Stimulated activated CD8-positive, alpha-beta memory T cell treated with anti-CD3 and anti-CD28 coated beads, Interleukin-12 subunit alpha, Interleukin-12 subunit beta, amount 100 ng/mL, for 24 hours (primary cell): ENCODE results near the gene CYSTM1.
A peak's percentile ranks its signal among the peaks of the same experiment; 100 is the strongest.
"Not testable (repeated sequence)": the region's sequence is repeated elsewhere in the genome, so short reads cannot be mapped to it uniquely, and the experiment has no call there.

ENCODE experiments used
- DNase-seq: peaks from one replicate; pipeline ENCODE4 v3.0.0-alpha.2; 2020; ENCODE audit errors: extremely low read depth

The CYSTM1 gene

DNA sequence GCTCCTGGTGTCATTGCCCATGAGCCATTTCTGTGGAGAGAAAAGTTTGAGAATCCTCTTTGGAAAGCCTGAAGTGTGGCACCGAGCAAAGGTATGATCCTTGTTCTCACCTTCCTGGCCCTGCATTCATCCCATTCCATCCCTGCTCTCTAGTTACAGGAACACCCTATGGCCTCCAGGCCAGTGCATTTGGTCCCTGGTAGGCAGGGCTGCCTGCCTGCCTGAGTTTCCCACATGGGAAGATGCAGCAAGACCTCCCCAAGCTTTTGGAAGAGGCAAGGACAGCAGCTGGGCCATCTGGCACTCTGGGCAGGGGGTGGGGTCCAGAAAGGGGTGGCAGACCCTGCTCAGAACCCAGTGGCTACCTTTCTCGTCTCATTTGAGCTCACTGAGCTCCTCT is 24.8 kb upstream of the CYSTM1 start:
- DNase-seq, result no peak

DNA sequence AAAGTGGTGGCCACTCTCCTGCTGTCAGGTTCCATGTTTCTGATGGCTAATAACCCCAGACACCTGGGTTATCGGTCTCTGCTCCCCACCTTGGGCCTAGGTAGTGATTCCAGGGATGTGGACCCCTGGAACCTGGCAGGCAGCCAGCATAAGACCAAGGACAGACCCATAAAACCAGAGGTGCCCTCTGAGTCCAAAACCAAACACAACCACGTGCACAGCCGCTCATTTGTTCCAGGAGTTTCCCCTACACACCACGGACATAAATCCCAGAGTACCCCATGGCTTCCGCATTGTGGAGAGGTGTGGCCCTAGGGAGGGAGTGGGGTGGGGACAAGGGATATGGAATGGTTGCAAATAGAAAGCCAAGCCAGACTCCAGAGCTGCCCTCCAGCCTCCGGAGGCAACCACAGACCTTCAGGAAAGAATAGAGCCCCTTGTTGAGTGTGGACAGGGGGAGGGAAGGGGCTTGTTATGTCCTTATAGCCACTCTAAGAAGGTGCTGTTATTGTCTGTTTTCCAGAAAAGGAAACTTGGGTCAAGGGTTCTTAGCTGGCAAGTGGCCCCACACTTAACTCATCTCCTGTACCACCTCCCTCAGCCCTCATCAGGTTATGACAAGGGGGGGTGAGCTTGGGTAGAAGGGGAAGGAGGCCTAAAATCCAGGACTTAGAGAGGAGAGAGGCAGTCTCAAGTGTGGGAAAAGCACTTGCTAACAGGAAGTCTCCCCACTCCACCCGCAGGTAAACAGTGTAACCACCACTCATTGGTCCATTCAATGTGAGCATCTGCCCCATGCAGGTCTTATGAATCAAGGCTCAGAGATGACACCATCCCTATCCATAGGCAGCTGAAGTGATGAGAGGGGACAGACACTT is 23.6 kb upstream of the CYSTM1 start:
- no peak for DNase-seq

DNA sequence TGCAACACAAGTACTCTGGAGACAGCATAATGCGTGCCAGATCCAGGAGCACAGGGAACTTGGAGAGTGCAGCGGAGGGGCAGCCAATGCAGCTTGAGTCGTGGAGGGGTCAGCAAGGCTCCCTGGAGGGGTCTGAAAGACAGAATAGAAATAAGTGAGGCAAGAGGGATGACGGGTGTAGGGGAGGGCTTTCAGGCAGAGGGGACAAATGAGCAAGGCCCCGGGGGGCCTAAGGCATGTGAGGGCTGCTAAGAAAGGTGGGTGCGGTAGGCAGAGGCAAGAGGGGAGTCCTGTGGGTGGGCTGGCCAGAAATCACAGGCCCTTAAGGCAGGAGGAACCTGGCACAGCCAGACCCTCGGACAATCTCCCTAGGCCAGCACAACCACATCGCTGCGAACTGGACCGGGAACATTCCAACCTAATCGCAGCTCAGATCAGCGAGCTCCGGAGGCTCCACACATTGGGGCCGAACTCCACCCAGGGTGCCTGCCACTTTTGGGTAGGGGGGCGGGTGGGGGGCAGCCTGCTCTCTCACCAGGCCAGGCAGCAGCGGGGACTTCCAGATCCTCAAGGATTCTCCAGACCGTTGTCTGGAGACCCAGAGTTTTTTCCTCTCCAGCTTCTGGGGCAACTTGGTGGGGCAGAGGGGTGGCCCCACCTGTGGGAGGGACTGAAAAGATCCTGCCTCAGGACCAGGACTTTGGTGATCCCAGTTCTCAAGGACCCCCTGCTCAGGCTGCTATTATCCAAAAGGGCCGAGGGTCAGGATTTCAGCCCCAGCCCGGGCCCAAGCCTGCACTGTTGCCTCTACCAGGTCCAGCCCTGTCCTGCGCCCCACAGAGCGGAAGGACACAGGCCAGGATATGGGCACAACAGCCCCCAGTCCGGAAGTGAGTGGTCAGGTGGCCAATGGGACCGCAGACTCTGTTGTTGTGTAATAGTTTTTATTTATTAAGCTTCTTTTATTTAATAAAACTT is 22.7 kb upstream of the CYSTM1 start:
- DNase-seq, result no peak

DNA sequence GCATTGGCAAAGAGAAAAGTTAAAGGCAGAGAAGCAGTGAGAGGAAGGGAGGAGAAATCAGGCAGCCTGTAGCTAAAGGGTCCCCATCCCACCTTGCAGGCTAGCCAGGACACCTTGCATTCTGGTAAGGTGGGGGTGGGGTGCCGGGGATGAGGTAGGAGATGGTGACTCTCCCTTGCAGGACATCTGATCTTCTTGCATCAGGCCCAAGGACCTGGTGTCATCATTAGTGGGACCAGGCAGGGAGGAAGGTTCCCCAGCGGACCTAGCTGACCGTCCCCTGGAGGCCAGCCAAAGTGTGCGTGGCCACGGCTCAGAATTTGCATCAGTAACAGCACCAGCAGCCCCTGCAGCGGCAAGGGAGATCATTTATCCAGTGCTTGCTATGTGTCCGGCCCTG is 21.7 kb upstream of the CYSTM1 start:
- no peak for DNase-seq

DNA sequence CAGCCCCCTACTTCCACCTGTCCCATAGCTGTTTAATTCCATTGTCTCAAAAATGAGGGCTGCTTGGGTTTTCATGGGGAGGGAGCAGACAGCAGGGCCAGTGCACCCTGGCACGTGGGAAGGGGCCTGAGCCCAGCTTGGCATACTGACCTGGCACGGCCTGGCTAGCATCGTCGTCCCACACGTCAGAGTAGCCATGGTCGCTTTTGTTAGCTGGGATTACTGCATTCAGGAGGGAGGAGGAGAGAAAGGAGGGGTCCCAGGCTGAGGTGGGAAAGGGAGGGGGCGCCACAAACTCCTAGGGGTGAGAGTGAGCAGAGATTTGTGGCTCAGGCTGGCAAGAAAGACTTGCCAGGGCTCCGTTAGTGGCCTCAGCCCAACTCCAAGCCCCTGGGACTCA is 21.1 kb upstream of the CYSTM1 start:
- DNase-seq, result no peak

DNA sequence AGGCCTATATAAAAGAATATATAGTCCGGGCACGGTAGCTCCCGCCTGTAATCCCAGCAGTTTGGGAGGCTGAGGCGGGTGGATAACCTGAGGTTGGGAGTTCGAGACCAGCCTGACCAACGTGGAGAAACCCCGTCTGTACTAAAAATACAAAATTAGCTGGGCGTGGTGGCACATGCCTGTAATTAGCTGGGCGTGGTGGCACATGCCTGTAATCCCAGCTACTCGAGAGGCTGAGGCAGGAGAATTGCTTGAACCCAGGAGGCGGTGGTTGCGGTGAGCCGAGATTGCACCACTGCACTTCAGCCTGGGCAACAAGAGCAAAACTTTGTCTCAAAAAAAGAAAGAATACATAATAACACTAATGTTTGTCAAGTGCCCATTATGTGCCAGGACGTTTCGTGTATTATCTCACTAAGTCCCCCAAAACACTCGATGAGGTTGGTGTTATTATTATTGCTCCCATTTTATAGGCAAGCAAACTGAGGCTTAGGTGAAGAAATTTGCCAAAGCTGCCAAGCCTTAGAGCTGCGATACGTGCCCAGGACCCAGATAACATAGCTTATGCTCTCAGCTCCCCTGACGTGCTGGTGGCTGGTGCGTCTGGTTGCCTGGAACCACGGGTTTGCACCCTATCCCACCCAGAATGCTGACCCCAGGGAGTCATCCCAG is 20.1 kb upstream of the CYSTM1 start:
- DNase-seq, result not testable (repeated sequence)

DNA sequence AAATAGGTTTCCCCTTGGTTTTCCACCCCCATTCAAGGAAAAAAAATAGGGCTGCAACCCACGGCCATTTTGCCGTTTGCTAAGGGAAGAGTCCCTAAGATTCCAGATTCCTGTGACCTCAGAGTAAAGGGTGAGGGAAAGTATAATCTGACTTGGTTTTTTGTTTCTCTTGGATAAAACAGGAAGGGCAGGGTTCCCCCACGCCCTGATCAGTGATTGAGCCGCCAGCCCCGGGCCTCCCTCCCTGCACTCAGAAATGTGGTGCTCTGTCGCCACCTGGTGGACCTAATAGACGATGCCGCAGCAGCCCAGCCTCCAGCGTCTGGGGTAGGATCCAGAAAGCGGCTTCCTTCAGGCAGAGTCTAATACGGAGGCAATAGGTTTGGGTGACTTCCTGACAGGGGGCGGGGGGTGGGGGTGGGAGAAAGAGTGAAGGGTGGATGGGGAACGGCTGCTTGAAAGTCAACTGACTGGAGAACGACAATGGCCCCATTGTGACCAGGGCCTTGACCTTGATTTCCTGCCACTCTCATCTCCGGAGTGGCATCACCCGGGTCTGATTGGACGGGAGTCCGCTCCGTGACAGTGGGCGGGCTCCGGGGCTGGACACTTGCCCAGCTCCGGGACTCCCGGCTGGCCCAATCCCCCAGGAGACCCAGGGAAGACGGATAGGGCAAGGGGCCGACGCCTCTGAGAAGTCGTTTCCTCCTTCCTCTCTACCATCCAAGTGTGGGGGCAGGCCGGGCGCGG is 17.8 kb upstream of the CYSTM1 start:
- peak; percentile 63 for DNase-seq

DNA sequence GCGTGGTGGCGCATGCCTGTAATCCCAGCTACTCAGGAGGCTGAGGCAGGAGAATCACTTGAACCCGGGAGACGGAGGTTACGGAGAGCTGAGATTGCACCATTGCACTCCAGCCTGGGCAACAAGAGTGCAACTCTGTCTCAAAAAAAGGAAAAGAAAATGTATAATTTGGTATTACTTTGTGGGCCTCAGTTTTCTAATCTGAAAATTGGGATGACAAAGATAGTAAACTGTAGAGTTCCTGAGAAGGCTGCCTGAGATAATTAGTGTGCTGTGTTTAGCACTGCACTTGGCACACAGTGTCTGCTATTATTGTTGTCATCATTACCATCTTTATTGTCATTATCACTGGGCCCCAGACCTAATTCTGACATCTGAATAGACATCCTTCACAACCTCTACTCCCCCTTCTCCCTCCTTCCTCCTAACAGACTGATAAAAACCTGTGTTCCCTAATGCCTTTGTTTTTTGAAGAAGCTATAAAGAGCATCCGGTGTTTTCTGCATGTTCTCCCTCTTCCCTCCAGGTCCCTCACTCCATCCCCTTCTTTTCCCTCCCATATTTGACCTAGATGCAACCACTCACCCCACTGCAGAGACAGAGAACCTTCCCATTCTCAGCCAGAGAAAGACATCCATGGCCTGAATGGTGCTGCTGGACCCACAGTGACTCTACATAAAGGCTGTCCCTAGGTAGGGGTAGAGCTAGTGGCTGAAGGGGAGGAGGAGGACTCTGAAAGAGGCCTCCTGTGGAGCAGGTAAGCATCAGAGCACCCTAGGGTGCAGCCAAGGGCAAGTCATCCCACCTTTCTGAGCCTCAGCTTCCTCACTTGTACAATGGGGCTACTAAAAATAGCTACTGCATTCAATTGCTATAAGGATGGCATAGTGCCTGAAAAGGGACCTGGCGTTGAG is 15.7 kb upstream of the CYSTM1 start:
- no peak for DNase-seq

DNA sequence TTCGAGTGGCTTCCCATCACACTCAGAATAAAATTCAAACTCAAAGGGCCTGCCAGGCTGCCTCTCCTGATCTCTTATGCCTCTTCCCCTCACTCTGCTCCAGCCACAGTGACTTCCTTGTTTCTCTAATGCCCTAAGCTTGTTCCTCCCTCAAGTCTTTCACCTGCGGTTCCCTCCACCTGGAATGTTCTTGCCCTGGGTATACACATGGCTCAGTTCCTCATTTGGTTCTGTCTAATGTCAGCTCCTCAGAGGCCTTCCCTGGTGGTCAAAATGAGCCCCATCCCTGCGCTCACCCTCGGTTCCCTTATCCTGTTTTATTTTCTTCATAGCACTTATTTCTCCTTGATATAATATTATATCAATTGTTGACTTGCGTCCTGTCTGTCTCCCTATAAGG is 12.7 kb upstream of the CYSTM1 start:
- DNase-seq, result no peak

DNA sequence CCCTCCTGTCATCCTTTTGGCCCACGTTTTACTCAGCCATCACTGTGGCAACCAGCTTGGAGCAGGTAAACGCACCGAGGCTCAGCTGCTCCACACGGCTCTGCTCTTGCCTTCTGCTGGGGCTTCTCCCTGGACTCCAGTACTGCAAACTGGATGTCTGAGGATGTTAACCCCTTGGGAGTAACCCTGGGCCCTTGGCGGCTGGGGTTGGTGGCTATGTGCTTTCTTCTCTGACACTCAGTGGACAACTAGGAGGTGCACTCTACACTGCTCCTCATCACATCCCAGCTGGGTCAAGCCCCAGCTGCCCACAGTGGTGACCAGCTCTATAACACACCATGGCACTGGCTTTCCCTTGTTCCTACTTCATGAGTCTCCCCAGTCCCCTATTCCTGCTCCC is 12.2 kb upstream of the CYSTM1 start:
- no peak for DNase-seq

DNA sequence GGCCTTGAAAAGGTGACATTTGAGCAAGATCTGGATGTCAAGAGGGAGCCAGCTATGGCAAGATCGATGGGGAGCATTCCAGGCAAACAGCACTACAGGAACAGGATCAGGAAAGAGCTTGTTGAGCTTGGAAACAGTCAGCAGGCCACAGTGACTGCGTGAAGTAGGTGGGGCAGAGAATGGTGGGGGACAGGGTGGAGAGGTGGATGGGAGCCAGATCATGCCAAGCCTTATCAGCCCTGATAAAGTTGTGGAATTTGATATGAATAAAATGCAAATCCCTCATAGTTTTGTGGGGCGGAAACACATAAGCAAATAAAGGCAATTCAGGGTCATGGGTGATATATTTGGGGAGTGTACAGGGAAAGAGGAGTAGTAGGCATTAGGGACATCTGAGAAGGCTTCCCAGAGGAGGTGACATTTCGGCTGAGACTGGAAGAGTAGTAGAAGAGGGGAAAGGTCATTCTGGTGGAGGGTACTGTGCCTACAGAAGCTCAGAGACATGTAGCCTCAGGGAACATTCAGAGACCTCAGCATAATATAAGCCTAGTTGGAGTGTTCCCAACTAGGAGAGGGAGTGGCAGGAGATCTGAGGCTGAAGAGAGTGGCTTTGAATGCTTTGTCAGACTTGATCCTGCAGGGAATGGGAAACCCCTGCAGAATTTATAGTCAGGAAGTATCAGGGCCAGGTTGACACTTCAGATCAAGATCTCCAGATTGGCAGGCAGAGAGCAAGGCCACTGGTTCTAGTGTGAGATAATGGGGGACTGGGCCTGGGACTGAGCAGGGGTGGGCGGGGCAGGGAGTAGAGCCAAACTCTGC is 9.7 kb upstream of the CYSTM1 start:
- no peak for DNase-seq

DNA sequence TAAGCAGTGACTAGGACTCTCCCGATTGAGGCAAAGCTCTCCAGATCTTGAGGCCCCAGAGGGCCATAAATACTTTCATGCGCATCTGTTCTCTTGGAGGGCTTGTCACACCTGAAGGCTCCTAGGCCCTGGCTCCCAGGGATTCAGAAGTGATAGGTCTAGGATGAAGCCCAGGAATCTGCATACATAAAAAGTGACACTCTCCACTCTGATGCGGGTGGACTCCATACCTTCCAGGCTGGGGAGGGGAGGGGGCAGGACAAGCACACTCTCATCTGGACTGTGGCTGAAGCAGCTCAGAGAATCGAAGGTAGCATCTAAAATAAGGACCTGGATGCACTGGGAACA is 9.1 kb upstream of the CYSTM1 start:
- no peak for DNase-seq

DNA sequence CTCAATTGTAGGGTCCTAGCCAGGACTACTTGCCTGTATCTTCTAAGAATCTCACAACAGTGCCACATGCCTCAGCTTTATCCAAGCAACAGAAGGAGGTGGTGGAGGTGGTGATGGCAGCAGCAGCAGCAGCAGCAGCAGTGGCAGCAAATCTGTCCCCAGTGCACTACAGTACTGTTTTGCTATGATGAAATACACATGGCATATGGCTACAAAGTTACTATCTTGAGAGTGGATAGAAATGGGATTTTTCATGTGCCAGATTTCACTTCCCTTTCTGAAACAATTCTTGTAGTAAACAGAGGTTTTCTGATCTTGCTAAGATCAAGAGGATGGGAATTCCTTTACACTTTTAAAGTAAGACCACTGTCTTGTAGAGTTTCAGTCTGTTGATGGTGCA is 8.1 kb upstream of the CYSTM1 start:
- no peak for DNase-seq

DNA sequence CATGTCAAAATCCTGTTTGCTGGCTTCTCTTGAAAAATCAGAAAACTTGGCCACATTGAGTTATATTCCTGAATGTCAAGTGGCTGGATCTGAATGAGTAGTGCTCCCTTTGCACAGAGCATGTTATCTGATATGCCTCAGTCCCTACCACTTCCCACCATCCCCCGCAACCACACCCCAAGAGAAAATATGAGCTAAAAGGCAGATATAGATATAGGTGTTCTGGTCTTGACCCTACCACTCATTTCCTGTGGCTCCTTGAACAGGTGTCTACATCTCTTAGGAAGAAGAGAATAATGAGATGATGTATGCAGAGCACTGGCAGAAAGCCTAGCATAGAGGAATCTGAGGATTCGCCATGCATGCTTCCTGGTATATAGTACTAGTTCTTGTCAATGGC is 6.6 kb upstream of the CYSTM1 start:
- no peak for DNase-seq

DNA sequence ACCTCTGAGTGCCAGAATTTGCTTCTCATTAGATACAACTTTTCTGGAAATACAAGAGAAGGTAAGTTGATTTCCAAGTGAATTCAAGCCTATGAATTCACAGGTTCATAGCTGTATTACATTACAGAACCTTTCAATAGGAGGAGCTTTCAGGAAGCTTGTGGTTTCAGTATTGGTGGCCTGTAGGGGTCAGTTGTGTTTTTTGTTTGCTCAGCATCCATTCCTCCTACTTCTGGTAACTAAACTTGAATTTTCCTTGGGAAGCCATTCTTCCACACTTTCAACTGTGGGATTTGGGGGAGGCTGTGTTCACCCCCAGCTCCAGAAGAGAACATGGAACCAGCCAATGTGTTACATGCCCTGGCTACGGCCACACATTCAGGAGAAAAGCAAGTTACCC is 5.6 kb upstream of the CYSTM1 start:
- no peak for DNase-seq

DNA sequence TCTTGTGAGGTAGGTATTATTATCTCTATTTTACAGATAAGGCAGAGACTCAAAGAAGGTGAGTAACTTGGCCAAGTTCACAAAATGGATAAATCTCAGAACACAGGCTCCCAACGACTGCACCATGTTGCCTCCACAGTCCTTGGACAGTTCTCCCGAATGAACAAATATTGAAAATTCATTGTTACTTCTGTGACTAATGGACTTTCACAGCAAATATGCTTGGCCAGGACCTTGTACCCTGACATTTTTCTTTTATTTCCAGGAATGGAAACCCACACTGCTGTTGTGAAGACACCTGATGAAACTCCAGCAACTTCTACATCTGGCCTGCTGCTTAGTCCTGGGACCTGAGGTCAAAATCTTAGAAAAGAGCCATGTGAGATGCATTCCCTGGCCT is 2.5 kb upstream of the CYSTM1 start:
- DNase-seq, result no peak

DNA sequence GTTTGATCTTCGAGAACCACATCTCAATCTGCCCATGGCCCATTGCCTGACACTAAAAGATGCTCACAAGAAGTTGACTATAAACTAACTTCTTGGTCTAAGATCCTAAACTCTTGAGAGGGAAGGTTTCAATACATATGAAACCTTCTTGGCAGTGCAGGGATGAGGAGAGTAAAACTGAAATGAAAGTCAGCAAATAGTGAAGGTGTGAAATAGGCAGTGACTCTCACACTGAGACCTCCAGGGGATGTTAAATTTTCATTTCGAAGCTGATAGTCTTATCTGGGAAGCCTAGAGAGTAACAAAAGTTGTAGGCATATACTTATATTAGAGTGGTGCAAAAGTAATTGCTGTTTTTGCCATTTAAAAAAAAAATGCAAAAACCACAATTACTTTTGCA is 974 bp upstream of the CYSTM1 start:
- no peak for DNase-seq

DNA sequence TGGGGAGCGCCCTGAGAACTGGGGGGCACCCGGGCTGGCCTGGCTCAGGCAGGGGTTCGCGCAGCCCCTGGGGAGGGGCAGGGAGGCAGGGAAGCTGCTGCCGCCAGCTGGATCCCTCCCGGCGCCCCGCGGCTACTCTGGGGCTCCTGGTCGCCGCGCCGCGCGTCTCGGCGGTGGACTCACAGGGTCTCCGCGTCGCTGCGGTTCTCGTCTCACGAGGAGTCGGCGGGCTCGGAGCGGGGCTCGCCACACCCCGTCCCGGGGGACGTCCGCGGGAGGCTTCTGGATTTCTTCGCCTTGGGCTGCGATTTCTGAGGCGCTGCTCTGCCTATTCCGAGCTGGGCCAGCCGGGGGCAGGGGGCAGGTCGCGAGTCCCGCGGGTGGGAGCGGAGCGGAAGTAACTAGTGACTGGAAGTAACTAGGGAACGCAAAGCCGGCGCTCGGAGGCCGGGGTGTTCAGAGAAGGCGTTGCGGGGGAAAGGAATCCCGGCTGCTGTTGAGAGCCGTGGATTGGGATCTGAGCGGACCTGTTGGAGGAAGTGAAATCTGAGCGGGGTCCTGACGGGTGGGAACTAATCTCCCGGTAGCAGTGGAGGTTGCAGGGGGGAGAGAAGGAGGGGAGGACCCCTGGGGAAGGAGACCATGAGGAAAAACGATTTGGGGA is 511 bp downstream of the CYSTM1 start:
- DNase-seq, result no peak

DNA sequence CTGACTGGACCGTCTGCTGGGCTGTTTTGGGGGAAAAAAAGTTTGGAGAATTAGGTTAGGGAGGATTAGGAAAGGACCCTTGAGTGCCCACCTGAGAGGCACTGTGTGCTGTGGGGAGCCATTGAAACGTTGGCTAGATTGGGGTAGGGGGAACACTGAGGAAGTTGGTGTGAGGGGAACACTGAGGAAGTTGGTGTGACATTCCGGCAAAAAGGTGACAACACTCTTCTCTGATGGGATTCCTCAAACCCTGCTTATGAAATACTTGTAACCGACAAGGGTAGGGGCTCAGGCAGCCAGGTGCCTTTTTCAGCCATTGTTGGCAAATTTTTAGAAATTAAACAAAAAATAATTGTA is 1.0 kb downstream of the CYSTM1 start:
- DNase-seq, result no peak
